22Rv1 (cell line): ENCODE measurements around the gene ASB16.

ENCODE experiments used
- ZFX ChIP-seq: fragments of 450-650 bp; IDR thresholded peaks from 2 replicates; pipeline ENCODE4 v1.6.1; 2017; ENCODE audit warnings: antibody characterized with exemption, borderline replicate concordance
- TF ChIP-seq, protein P1 (sequence below): fragments of 450-650 bp; IDR thresholded peaks from 2 replicates; pipeline ENCODE4 v1.5.1; 2017; ENCODE audit warnings: mild to moderate bottlenecking

GRCh38 chr17:44216694-44217093 is 46.2 kb downstream of the ASB16 start:
- TF ChIP-seq, protein P1, sequence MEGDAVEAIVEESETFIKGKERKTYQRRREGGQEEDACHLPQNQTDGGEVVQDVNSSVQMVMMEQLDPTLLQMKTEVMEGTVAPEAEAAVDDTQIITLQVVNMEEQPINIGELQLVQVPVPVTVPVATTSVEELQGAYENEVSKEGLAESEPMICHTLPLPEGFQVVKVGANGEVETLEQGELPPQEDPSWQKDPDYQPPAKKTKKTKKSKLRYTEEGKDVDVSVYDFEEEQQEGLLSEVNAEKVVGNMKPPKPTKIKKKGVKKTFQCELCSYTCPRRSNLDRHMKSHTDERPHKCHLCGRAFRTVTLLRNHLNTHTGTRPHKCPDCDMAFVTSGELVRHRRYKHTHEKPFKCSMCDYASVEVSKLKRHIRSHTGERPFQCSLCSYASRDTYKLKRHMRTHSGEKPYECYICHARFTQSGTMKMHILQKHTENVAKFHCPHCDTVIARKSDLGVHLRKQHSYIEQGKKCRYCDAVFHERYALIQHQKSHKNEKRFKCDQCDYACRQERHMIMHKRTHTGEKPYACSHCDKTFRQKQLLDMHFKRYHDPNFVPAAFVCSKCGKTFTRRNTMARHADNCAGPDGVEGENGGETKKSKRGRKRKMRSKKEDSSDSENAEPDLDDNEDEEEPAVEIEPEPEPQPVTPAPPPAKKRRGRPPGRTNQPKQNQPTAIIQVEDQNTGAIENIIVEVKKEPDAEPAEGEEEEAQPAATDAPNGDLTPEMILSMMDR = no peak
- no peak for TF ChIP-seq ZFX
